H9 (cell line): ENCODE results near the gene CST11. TPM values are rescaled to one million over a fixed set of nuclear protein-coding genes. Genes with fewer than 3 reads are reported as not detected.

Source experiments
- DNase-seq: peaks from one replicate; pipeline ENCODE4 v3.0.0-alpha.2; 2017
- H2AFZ ChIP-seq: one replicate; pipeline ENCODE4 v1.6.1; 2013; ENCODE audit warnings: mild to moderate bottlenecking, low read length, control low read depth, moderate library complexity
- H2AK5ac ChIP-seq: 2 replicates; pipeline ENCODE4 v1.6.1; 2013; ENCODE audit warnings: low read length, control low read depth, mixed read lengths; ENCODE audit not compliant: insufficient read length
- H2BK120ac ChIP-seq: one replicate; pipeline ENCODE4 v1.6.1; 2013; ENCODE audit warnings: low read depth, mild to moderate bottlenecking, low read length, control low read depth, inconsistent platforms; ENCODE audit not compliant: poor library complexity, severe bottlenecking
- H2BK12ac ChIP-seq: 2 replicates; pipeline ENCODE4 v1.6.1; 2013; ENCODE audit warnings: low read length, control low read depth, mixed read lengths, low read depth; ENCODE audit not compliant: insufficient read length
- H2BK15ac ChIP-seq: 2 replicates; pipeline ENCODE4 v1.6.1; 2013; ENCODE audit warnings: low read depth, low read length, control low read depth
- H2BK20ac ChIP-seq: one replicate; pipeline ENCODE4 v1.6.1; 2013; ENCODE audit warnings: low read depth, mild to moderate bottlenecking, low read length, control low read depth, inconsistent platforms; ENCODE audit not compliant: poor library complexity, severe bottlenecking
- H2BK5ac ChIP-seq: 2 replicates; pipeline ENCODE4 v1.6.1; 2013; ENCODE audit warnings: low read length, control low read depth, mixed read lengths; ENCODE audit not compliant: insufficient read length
- H3K14ac ChIP-seq: 2 replicates; pipeline ENCODE4 v1.6.1; 2013; ENCODE audit warnings: low read length, control low read depth; ENCODE audit not compliant: insufficient read depth
- H3K18ac ChIP-seq: 2 replicates; pipeline ENCODE4 v1.6.1; 2013; ENCODE audit warnings: low read depth, mild to moderate bottlenecking, mixed read lengths, low read length, control low read depth; ENCODE audit not compliant: insufficient read length
- H3K23ac ChIP-seq: 2 replicates; pipeline ENCODE4 v1.6.1; 2013; ENCODE audit warnings: low read length, control low read depth, mixed read lengths, low read depth; ENCODE audit not compliant: insufficient read length
- H3K23me2 ChIP-seq: 2 replicates; pipeline ENCODE4 v1.6.1; 2013; ENCODE audit warnings: low read depth, mild to moderate bottlenecking, mixed read lengths, low read length, control low read depth; ENCODE audit not compliant: insufficient read length, poor library complexity, severe bottlenecking
- H3K27ac ChIP-seq: 2 replicates; pipeline ENCODE4 v1.5.1; 2013; ENCODE audit warnings: low read length, control low read depth, mixed read lengths, low read depth; ENCODE audit not compliant: insufficient read length
- H3K27me3 ChIP-seq: 2 replicates; pipeline ENCODE4 v1.6.1; 2013; ENCODE audit warnings: low read length, control low read depth, inconsistent platforms; ENCODE audit not compliant: insufficient read depth
- H3K4ac ChIP-seq: 2 replicates; pipeline ENCODE4 v1.6.1; 2013; ENCODE audit warnings: low read depth, mild to moderate bottlenecking, control low read depth, inconsistent platforms, low read length, moderate library complexity
- H3K4me1 ChIP-seq: 2 replicates; pipeline ENCODE4 v1.6.1; 2013; ENCODE audit warnings: low read length, control low read depth, inconsistent platforms; ENCODE audit not compliant: insufficient read depth
- H3K4me2 ChIP-seq: 2 replicates; pipeline ENCODE4 v1.6.1; 2013; ENCODE audit warnings: low read length, control low read depth, mixed read lengths; ENCODE audit not compliant: insufficient read length, insufficient read depth
- H3K56ac ChIP-seq: 2 replicates; pipeline ENCODE4 v1.6.1; 2013; ENCODE audit warnings: low read depth, mild to moderate bottlenecking, mixed read lengths, low read length, control low read depth; ENCODE audit not compliant: insufficient read length
- H3K79me1 ChIP-seq: 2 replicates; pipeline ENCODE4 v1.6.1; 2013; ENCODE audit warnings: low read depth, mild to moderate bottlenecking, moderate library complexity, low read length, control low read depth, inconsistent platforms; ENCODE audit not compliant: insufficient read depth, poor library complexity, severe bottlenecking
- H3K79me2 ChIP-seq: 2 replicates; pipeline ENCODE4 v1.6.1; 2013; ENCODE audit warnings: low read length, control low read depth, inconsistent platforms; ENCODE audit not compliant: insufficient read depth
- H3K9ac ChIP-seq: 2 replicates; pipeline ENCODE4 v1.6.1; 2013; ENCODE audit warnings: low read length, control low read depth, mixed read lengths; ENCODE audit not compliant: insufficient read length; ENCODE audit errors: extremely low read depth
- H3K9me3 ChIP-seq: one replicate; pipeline ENCODE4 v1.6.1; 2013; ENCODE audit warnings: low read depth, low read length, inconsistent platforms; ENCODE audit not compliant: control insufficient read depth
- H3T11ph ChIP-seq: one replicate; pipeline ENCODE4 v1.6.1; 2013; ENCODE audit warnings: mild to moderate bottlenecking, low read length, control low read depth, inconsistent platforms
- H4K20me1 ChIP-seq: one replicate; pipeline ENCODE4 v1.6.1; 2013; ENCODE audit not compliant: control insufficient read depth, insufficient read length, insufficient read depth
- H4K5ac ChIP-seq: 2 replicates; pipeline ENCODE4 v1.6.1; 2013; ENCODE audit warnings: low read depth, mild to moderate bottlenecking, mixed read lengths, low read length, control low read depth; ENCODE audit not compliant: insufficient read length
- H4K8ac ChIP-seq: replicated peaks from 2 replicates; pipeline ENCODE4 v1.6.1; 2013; ENCODE audit warnings: low read length, control low read depth, mixed read lengths, low read depth; ENCODE audit not compliant: insufficient read length
- H4K91ac ChIP-seq: 2 replicates; pipeline ENCODE4 v1.6.1; 2013; ENCODE audit warnings: low read depth, mild to moderate bottlenecking, moderate library complexity, mixed read lengths, low read length, control low read depth; ENCODE audit not compliant: insufficient read length
- H3K27ac Mint-ChIP-seq, 3 experiments: 2 replicates in 2 of 3; 3 replicates in 1 of 3; pipeline ENCODE4 v1.8.0; 2020 to 2021; ENCODE audit warnings: mixed read lengths in 3 of 3, mild to moderate bottlenecking in 1 of 3, moderate library complexity in 1 of 3
- H3K27me3 Mint-ChIP-seq: 2 replicates; pipeline ENCODE4 v1.8.0; 2021; ENCODE audit warnings: low read depth, mild to moderate bottlenecking, moderate library complexity, mixed read lengths
- H3K36me3 Mint-ChIP-seq, 3 experiments: 2 replicates in 2 of 3; 3 replicates in 1 of 3; pipeline ENCODE4 v1.8.0; 2020 to 2021; ENCODE audit warnings: low read depth in 3 of 3, mixed read lengths in 3 of 3; ENCODE audit not compliant: insufficient read depth in 1 of 3
- H3K4me1 Mint-ChIP-seq, 2 experiments: 2 replicates each; pipeline ENCODE4 v1.8.0; 2020; ENCODE audit warnings: mixed read lengths in 2 of 2
- H3K4me3 Mint-ChIP-seq, 2 experiments: 2 replicates in 1 of 2; 3 replicates in 1 of 2; pipeline ENCODE4 v1.8.0; 2020 to 2021; ENCODE audit warnings: mild to moderate bottlenecking in 2 of 2, mixed read lengths in 2 of 2, moderate library complexity in 1 of 2
- H3K9me3 Mint-ChIP-seq, 2 experiments: 2 replicates in 1 of 2; 3 replicates in 1 of 2; pipeline ENCODE4 v1.8.0; 2020; ENCODE audit warnings: mild to moderate bottlenecking in 2 of 2, mixed read lengths in 2 of 2, moderate library complexity in 1 of 2
- WGBS: extraction: QIAGEN DNeasy Blood & Tissue Kit; methylation state at CpG from one replicate; pipeline ENCODE4 v1.1.7; 2013; ENCODE audit warnings: missing lambda C conversion rate, low lambda C conversion rate, mixed read lengths; ENCODE audit not compliant: insufficient read length; ENCODE audit errors: extremely low coverage; 5-methylcytosine and 5-hydroxymethylcytosine counted together
- total RNA-seq: library from RNA; stranded (reverse); gene quantifications from 2 replicates; pipeline ENCODE4 v1.2.1, GENCODE V29; 2021
- TF ChIP-seq, protein P1 (sequence below): fragments of 200-600 bp; sonication (generic); conservative IDR thresholded peaks from 3 replicates; pipeline ENCODE4 v1.8.0; 2021; ENCODE audit warnings: antibody characterized with exemption, mild to moderate bottlenecking

Gene CST11
- total RNA-seq, 1 experiment from 2014 or later: not detected

DNA sequence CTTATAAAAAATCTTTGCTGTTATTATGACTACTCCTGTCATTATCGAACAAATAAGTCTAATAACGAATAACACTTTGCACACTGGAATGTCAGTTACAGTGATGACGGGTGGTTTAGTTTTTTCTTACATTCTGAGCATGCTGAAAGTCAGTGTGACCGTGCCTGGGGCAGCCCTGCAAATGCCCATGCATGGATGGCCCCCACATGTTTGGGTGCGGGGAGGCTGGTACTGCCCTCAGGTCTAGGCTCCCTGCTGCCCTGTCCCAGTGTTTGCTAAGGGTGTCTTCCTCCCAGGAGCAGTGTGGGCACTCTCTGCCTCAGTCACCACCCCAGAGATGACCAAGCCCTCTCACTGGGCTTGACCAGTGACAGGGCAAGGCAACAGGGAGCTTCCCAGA is 10.2 kb downstream of the CST11 start:
- no CpG with 5 or more reads among the region's 5 CpGs for WGBS
- no peak overlapping the region for H3T11ph ChIP-seq
- peaks cover 5 to 8% of the 10 kb centered on the region in 2 experiments for H3K4me1 Mint-ChIP-seq
- DNase-seq: no peak
- no peak overlapping the region for H3K27ac ChIP-seq
- H3K14ac ChIP-seq: no peak overlapping the region
- H3K23ac ChIP-seq: no peak overlapping the region
- H4K20me1 ChIP-seq: no peaks in the 10 kb centered on the region
- no peaks in the 10 kb centered on the region for H3K27me3 ChIP-seq
- no peak overlapping the region for H3K4me2 ChIP-seq
- H3K9me3 Mint-ChIP-seq: no peaks in the 10 kb centered on the region
- no peak overlapping the region for H4K91ac ChIP-seq
- H2BK12ac ChIP-seq: no peak overlapping the region
- H3K27ac Mint-ChIP-seq: no peak overlapping the region; a peak in 1 of 7 replicates
- no peak overlapping the region for H3K18ac ChIP-seq
- no peaks in the 10 kb centered on the region for H3K9me3 ChIP-seq
- no peak overlapping the region for H2BK20ac ChIP-seq
- H3K36me3 Mint-ChIP-seq: no peaks in the 10 kb centered on the region
- no peak overlapping the region for H3K56ac ChIP-seq
- no peaks in the 10 kb centered on the region; the same call in 1 of the 2 replicates for H3K27me3 Mint-ChIP-seq
- H2BK5ac ChIP-seq: no peak overlapping the region
- H3K4me3 Mint-ChIP-seq: no peak overlapping the region
- no peak overlapping the region for H2AK5ac ChIP-seq
- H3K4ac ChIP-seq: no peak overlapping the region
- TF ChIP-seq, protein P1, sequence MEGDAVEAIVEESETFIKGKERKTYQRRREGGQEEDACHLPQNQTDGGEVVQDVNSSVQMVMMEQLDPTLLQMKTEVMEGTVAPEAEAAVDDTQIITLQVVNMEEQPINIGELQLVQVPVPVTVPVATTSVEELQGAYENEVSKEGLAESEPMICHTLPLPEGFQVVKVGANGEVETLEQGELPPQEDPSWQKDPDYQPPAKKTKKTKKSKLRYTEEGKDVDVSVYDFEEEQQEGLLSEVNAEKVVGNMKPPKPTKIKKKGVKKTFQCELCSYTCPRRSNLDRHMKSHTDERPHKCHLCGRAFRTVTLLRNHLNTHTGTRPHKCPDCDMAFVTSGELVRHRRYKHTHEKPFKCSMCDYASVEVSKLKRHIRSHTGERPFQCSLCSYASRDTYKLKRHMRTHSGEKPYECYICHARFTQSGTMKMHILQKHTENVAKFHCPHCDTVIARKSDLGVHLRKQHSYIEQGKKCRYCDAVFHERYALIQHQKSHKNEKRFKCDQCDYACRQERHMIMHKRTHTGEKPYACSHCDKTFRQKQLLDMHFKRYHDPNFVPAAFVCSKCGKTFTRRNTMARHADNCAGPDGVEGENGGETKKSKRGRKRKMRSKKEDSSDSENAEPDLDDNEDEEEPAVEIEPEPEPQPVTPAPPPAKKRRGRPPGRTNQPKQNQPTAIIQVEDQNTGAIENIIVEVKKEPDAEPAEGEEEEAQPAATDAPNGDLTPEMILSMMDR: no peak
- H3K4me1 ChIP-seq: no peaks in the 10 kb centered on the region
- H2BK120ac ChIP-seq: no peak overlapping the region
- no peaks in the 10 kb centered on the region for H3K79me2 ChIP-seq
- no peaks in the 10 kb centered on the region for H3K23me2 ChIP-seq
- no peaks in the 10 kb centered on the region for H3K79me1 ChIP-seq
- H4K5ac ChIP-seq: no peak overlapping the region
- H4K8ac ChIP-seq: no peak overlapping the region
- no peak overlapping the region for H3K9ac ChIP-seq
- no peak overlapping the region for H2BK15ac ChIP-seq
- no peak overlapping the region for H2AFZ ChIP-seq
